GM18867 (cell line): ENCODE measurements around the gene TAGLN.
"Not testable (repeated sequence)": the region's sequence is repeated elsewhere in the genome, so short reads cannot be mapped to it uniquely, and the experiment has no call there.

Source experiments
- ATAC-seq: cut with Tn5 transposase; IDR thresholded peaks from one replicate; pipeline ENCODE4 v1.9.1; 2021; ENCODE audit warnings: mild to moderate bottlenecking, moderate library complexity; ENCODE audit not compliant: unreplicated experiment

Gene TAGLN

DNA sequence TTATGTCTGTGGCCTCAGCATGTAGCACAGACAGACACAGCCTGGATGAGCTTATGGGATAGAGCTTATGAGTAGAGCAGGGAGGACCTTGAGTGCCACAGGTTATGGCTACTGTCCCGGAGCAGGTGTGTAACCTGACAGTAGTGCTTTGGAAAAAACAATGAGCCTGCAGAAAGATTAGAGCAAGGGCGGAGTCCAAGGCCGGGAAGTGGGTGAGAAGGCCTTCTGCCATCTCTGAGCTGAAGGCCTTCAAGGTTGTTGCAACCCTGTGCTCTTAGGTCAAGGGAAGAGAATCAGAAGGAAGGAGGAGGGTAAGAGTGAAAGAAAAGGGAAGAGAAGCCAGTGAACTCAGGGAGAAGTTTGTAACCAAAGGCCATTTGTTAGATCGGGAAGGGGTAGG, 3.9 kb upstream of the TAGLN start:
- ATAC-seq, result no peak

GRCh38 chr11:117195761-117196160, 3.4 kb upstream of the TAGLN start:
- ATAC-seq, result no peak

- no peak for ATAC-seq
These were observed 2.2 kb upstream of the TAGLN start for GRCh38 chr11:117197006-117197405.

- no peak for ATAC-seq
These were observed 1.4 kb upstream of the TAGLN start for GRCh38 chr11:117197516-117198456.

- ATAC-seq, result no peak
These were observed 557 bp upstream of the TAGLN start for GRCh38 chr11:117198613-117199012.

GRCh38 chr11:117199916-117200812, 994 bp downstream of the TAGLN start:
- ATAC-seq, result no peak

DNA sequence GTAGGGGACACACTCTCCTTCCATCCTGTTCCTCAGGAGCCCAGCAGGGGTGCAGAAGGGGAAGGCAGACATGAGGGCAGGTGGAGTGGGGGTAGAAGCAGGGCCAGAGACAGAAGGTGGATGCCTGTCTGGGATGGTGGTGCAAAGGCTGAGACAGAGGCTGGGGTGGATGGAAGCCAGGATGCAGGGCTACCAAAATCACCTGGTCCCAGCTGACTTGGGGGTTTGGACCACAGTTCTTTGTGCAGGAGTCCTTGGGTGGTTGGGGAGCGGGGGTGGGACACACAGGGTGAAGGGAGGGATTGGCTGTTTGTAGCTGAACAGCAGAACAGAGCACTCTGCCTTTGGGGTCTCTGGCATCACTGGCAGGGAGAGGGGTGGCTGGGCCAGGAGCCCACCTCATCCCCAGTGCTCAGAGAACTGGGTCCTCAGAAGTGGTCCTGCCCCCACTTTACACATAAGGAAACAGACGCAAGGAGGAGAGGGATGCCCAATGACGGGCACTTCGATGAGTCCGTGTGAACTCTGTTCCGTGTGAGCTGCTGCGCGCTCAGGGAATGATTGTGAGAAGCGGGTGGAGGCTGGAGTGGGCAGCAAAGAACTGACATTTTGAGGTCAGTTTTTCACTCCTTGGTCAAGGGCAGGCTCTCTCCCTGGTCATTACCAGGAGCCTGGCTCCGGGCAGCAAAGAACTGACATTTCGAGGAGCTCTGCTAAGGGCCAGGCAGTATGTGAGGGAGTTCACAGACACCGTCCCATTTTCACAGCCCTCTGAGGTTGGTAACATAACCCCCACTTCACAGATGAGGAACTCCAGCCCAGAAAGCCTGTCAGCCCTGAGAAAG, 1.9 kb downstream of the TAGLN start:
- ATAC-seq, result no peak

GRCh38 chr11:117201658-117202305, 2.6 kb downstream of the TAGLN start:
- no peak for ATAC-seq

DNA sequence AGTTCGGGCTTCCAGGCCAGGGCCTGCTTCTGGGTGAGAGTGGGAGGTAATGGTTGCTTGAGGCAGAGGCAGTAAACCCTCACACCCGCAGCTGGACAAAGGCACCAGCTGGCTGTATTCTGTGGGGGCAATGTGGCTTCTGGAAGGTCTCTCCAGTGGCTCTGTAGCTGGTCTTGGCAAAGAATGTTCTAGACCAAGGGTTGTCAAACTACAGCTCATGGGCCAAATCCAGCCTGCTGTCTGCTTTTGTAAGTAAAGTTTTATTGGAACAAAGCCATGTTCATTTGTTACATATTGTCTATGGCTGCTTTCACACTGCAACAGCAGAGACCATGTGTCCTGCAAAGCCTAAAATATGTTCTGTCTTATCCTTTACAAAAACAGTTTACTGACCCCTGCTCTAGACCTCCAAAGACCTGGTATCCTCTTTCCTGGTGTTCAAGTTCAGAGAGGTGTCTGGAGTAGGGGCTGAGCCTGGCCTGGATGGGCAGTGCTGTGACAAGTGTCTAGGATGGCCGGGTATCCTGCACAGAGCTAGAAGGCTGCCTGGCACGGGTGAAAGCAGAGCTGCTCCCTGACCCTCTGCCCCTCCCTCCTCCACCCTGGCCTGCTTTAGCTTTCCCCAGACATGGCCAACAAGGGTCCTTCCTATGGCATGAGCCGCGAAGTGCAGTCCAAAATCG, 3.4 kb downstream of the TAGLN start:
- no peak for ATAC-seq

DNA sequence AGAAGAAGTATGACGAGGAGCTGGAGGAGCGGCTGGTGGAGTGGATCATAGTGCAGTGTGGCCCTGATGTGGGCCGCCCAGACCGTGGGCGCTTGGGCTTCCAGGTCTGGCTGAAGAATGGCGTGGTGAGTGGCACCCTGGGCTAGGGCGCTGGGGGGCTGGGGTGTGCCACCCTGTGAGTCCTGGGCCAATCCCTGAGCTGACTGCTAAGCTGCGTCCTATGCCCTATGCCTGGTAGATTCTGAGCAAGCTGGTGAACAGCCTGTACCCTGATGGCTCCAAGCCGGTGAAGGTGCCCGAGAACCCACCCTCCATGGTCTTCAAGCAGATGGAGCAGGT, 3.9 kb downstream of the TAGLN start:
- no peak for ATAC-seq

GRCh38 chr11:117204283-117205080, 5.3 kb downstream of the TAGLN start:
- ATAC-seq, result no peak

DNA sequence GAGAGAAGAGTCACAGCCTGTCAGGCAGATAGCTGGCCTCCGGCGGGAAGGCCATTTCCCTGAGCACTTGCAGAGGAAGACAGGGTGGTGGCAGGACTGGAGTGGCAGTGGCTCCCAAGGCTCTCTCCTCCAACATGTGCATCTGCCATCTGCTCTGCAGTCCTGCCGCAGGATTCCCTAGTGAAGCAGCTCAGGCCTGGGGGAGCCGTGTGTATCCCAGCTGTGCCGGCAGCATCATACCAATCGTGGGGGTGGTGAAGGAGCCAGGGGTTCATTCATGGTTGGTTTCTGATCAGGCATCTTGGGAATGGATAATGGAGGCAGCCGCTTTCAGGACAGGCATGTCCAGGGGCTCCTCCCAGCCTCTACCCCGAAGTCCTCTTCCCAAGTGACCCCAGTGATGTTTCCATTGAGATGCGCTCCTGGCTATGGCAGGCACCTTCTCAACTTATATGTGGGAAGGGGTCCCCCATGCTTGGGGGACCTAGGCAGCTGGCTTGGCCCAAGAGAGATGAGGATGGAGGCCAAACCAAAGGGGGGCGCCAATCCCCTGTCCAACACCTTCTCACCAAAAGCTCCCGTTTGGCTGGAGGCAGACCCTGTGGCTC, 6.1 kb downstream of the TAGLN start:
- no peak for ATAC-seq

- not testable (repeated sequence) for ATAC-seq
These were observed 6.9 kb downstream of the TAGLN start for GRCh38 chr11:117206111-117206510.

- ATAC-seq, result not testable (repeated sequence)
These were observed 7.7 kb downstream of the TAGLN start for GRCh38 chr11:117206859-117207258.

DNA sequence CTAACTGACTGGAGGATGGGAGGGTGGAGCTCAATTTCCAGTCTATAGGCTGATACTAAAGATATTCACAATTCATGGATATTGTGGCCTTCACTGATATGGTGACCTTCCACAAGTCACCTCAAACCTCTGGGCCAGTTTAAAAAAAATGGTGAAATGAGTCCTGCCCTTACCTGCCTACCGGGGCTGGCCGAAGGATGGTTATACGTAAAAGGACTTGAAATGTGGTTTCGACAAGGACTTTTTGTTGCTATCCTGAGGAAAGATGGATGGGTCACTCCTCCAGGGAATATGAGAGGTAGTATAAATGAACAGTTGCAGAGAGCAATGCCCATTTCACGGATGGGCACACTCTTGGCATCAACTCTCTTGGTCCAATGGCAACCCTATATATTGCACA, 8.3 kb downstream of the TAGLN start:
- not testable (repeated sequence) for ATAC-seq

DNA sequence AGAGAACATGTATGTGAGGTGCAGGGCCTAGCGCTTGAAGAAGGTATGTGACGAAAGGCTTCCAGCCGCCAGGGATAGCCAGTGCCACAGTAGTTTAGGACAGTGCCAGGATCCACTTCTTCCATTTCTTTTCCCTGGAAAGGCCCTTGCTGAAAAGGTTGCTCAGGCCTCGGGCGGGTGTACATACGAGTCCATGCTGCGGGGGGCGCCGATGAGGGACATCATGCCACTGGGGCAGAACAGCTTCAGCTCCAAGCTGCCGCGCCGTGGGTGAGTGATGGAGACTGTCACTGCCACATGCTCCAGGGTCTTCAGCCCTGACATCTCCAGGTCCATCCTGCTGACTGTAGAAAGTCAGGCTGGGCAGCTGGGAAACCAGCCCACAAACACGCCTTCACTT, 9.5 kb downstream of the TAGLN start:
- ATAC-seq, result not testable (repeated sequence)

GRCh38 chr11:117209351-117210125, 10.4 kb downstream of the TAGLN start:
- ATAC-seq, result not testable (repeated sequence)

- ATAC-seq, result no peak
These were observed 11.4 kb downstream of the TAGLN start for GRCh38 chr11:117210620-117211019.
